HCT116 (cell line): ENCODE results near the gene SH3BP1. TPM values are rescaled to one million over a fixed set of nuclear protein-coding genes. Genes with fewer than 3 reads are reported as not detected.

ENCODE experiments used
- ATAC-seq: fragments of 200-7000 bp; cut with Tn5 transposase; 2 replicates; pipeline ENCODE4 v1.9.1; 2020; ENCODE audit warnings: mild to moderate bottlenecking, moderate library complexity
- BruUV-seq: library from RNA; stranded (reverse); fragments of 400-500 nt; replicated peaks from 2 replicates; lab custom pipeline; 2021; lab: Mats Ljungman, UMichigan
- CTCF ChIA-PET: fragments of 300-600 bp; sonication (Branson Sonifier 250); formaldehyde crosslinking; loops from one replicate; lab custom pipeline; 2021; ENCODE audit warnings: antibody characterized with exemption; lab: Charles Lee
- POLR2A ChIA-PET: fragments of 300-600, 350-600 bp; sonication (Branson Sonifier 250); formaldehyde crosslinking; loops from one replicate; lab custom pipeline; 2021; ENCODE audit warnings: antibody characterized with exemption; lab: Charles Lee
- RAD21 ChIA-PET, 2 experiments: fragments of 300-600 bp; sonication (Branson Sonifier 250); formaldehyde crosslinking; loops; one replicate each; lab custom pipeline; 2023; ENCODE audit warnings: low total read pairs in 2 of 2; ENCODE audit not compliant: uncharacterized antibody in 2 of 2, unreplicated experiment in 2 of 2, low non-redundant PET in 1 of 2; lab: Charles Lee
- DNase-seq: peaks from one replicate; pipeline ENCODE4 v3.0.0-alpha.2; 2010; ENCODE audit warnings: low read depth, low spot score
- H2AFZ ChIP-seq: fragments of 200-600 bp; shearing (Covaris generic), sonication (generic); 2 replicates; pipeline ENCODE4 v1.6.1; 2017; ENCODE audit warnings: low read depth, mixed run types, mixed read lengths, antibody characterized with exemption, low read length; ENCODE audit not compliant: poor library complexity, severe bottlenecking
- H3K27ac ChIP-seq: 2 replicates; pipeline ENCODE4 v1.5.1; 2012; ENCODE audit warnings: low read depth, low read length
- H3K27me3 ChIP-seq: fragments of 200-600 bp; sonication (generic); 2 replicates; pipeline ENCODE4 v1.6.1; 2016; ENCODE audit warnings: mixed run types, low read length, mixed read lengths; ENCODE audit not compliant: insufficient read depth
- H3K36me3 ChIP-seq, 2 experiments: fragments of 200-500 bp in 1 of 2; fragments of 200-600 bp in 1 of 2; sonication (Bioruptor generic) in 1 of 2; sonication (generic) in 1 of 2; 2 replicates each; pipeline versions ENCODE4 v1.5.1 to v1.6.1; 2014 to 2016; ENCODE audit warnings: low read length in 2 of 2, inconsistent platforms in 1 of 2, mixed read lengths in 1 of 2, mixed run types in 1 of 2; ENCODE audit not compliant: insufficient read depth in 2 of 2, control insufficient read depth in 1 of 2
- H3K4me1 ChIP-seq, 2 experiments: fragments of 200-600 bp in 1 of 2; sonication (generic) in 1 of 2; 2 replicates each; pipeline versions ENCODE4 v1.5.1 to v1.6.1; 2012 to 2017; ENCODE audit warnings: low read length in 2 of 2, inconsistent platforms in 1 of 2, mild to moderate bottlenecking in 1 of 2, mixed read lengths in 1 of 2, mixed run types in 1 of 2, moderate library complexity in 1 of 2; ENCODE audit not compliant: insufficient read depth in 2 of 2, control insufficient read depth in 1 of 2
- H3K4me2 ChIP-seq: fragments of 200-600 bp; sonication (generic); 2 replicates; pipeline ENCODE4 v1.6.1; 2017; ENCODE audit warnings: mixed run types, low read length, mixed read lengths
- H3K4me3 ChIP-seq, 2 experiments: fragments of 200-600 bp in 1 of 2; sonication (generic) in 1 of 2; replicated peaks in 1 of 2; 2 replicates each; pipeline ENCODE4 v1.5.1; 2011 to 2016; ENCODE audit warnings: low read length in 2 of 2, control low read depth in 1 of 2, low read depth in 1 of 2, mild to moderate bottlenecking in 1 of 2, mixed read lengths in 1 of 2, mixed run types in 1 of 2
- H3K79me2 ChIP-seq: fragments of 200-600 bp; sonication (generic); 2 replicates; pipeline ENCODE4 v1.6.1; 2017; ENCODE audit warnings: mild to moderate bottlenecking, mixed run types, low read length, moderate library complexity, mixed read lengths; ENCODE audit not compliant: insufficient read depth
- H3K9ac ChIP-seq: fragments of 200-600 bp; sonication (generic); 2 replicates; pipeline ENCODE4 v1.6.1; 2016; ENCODE audit warnings: low read length, mixed read lengths
- H3K9me2 ChIP-seq: fragments of 200-600 bp; sonication (generic), shearing (Covaris generic); 2 replicates; pipeline ENCODE4 v1.6.1; 2017; ENCODE audit warnings: mixed run types, mild to moderate bottlenecking, moderate library complexity; ENCODE audit not compliant: insufficient read depth
- H3K9me3 ChIP-seq, 2 experiments: fragments of 200-500 bp in 1 of 2; fragments of 200-600 bp in 1 of 2; sonication (Bioruptor generic) in 1 of 2; sonication (generic) in 1 of 2; 2 replicates each; pipeline ENCODE4 v1.6.1; 2014 to 2017; ENCODE audit warnings: low read length in 2 of 2, mixed read lengths in 2 of 2, inconsistent platforms in 1 of 2, low read depth in 1 of 2, mild to moderate bottlenecking in 1 of 2, mixed run types in 1 of 2, moderate library complexity in 1 of 2; ENCODE audit not compliant: control insufficient read depth in 1 of 2, insufficient read depth in 1 of 2
- H4K20me1 ChIP-seq: fragments of 200-600 bp; sonication (generic), shearing (Covaris generic); 2 replicates; pipeline ENCODE4 v1.6.1; 2017; ENCODE audit warnings: mixed run types, mild to moderate bottlenecking, moderate library complexity; ENCODE audit not compliant: insufficient read depth
- EGR1 ChIP-seq: IDR thresholded peaks from 2 replicates; pipeline ENCODE4 v1.6.1; 2012; ENCODE audit warnings: low read depth
- EZH2 ChIP-seq: fragments of 200-600 bp; sonication (generic); IDR thresholded peaks from 2 replicates; pipeline ENCODE4 v1.6.1; 2017; ENCODE audit warnings: antibody characterized with exemption, mixed run types
- MAX ChIP-seq: IDR thresholded peaks from 2 replicates; pipeline ENCODE4 v1.6.1; 2012
- POLR2A ChIP-seq: IDR thresholded peaks from 2 replicates; pipeline ENCODE4 v1.7.0; 2011; ENCODE audit warnings: borderline replicate concordance; ENCODE audit not compliant: insufficient read depth, insufficient read length; ENCODE audit errors: extremely low read depth
- REST ChIP-seq: IDR thresholded peaks from 2 replicates; pipeline ENCODE4 v1.6.1; 2012; ENCODE audit warnings: low read depth
- YY1 ChIP-seq: IDR thresholded peaks from 2 replicates; pipeline ENCODE4 v1.6.1; 2011; ENCODE audit warnings: low read length, low read depth, moderate library complexity, mild to moderate bottlenecking; ENCODE audit not compliant: insufficient replicate concordance; ENCODE audit errors: extremely low read depth
- ZNF274 ChIP-seq: fragments of 200-500 bp; sonication (Bioruptor generic); IDR thresholded peaks from 2 replicates; pipeline ENCODE4 v1.6.1; 2014; ENCODE audit warnings: mild to moderate bottlenecking, low read depth, low read length, inconsistent platforms
- intact Hi-C: fragments of 100-400 bp; cut with micrococcal nuclease; formaldehyde crosslinking; loops from 2 replicates; pipeline ENCODE4 v1.10.0; 2022
- total RNA-seq: library from RNA; stranded (reverse); gene quantifications from one replicate; pipeline ENCODE4 v1.2.1, GENCODE V29; 2021; ENCODE audit not compliant: unreplicated experiment

Gene SH3BP1
- total RNA-seq, 1 experiment from 2014 or later = 48.4 TPM

DNA sequence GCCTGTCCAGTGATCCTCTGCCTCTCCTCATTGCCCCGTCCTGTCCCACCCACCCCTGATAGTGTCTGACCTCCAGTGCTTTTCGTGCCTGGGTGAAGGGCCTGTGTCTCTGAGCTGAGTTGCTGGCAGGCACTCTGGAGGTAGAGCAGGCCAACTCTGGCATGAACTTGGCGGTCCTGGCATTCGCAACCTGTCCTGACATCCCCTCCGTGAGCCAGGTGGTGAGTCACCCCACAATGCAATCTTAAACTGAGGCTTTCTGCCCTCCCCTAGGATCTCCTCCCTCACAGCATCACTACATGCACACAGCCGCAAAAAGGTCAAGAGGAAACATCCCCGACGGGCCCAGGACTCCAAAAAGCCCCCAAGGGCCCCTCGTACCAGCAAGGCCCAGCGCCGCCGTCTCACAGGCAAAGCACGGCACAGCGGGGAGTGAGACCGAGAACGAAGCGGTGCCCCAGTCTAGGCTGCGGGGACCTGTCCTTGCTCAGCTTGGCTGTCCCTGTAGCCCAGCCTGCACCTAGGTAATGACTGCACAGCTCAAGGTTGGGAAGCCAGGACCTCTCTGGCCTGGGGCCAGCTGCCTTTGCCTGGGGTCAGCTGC, 51.5 kb downstream of the SH3BP1 start:
- Histone ChIP-seq H3K4me1 (peaks cover 23 to 34% of the 10 kb centered on the region in 2 experiments), H3K4me3 (no peak overlapping the region), H3K79me2 (peaks cover 28% of the 10 kb centered on the region), H3K27me3 (no peaks in the 10 kb centered on the region), H3K36me3 (peaks cover 10 to 40% of the 10 kb centered on the region in 2 experiments; a peak in 3 of 4 replicates), H3K4me2 (no peak overlapping the region), H3K9me2 (no peaks in the 10 kb centered on the region), H4K20me1 (peaks cover 4% of the 10 kb centered on the region; the same call in 1 of the 2 replicates), H3K27ac (no peak overlapping the region), H3K9me3 (no peaks in the 10 kb centered on the region), H2AFZ (no peak overlapping the region), H3K9ac (no peak overlapping the region)
- ATAC-seq = no peak
- no peak for DNase-seq
- TF ChIP-seq REST = no peak
- no peak for TF ChIP-seq EGR1
- no peak for TF ChIP-seq EZH2
- no peak for TF ChIP-seq POLR2A
- no peak for TF ChIP-seq MAX
- no peak for TF ChIP-seq YY1
- TF ChIP-seq ZNF274 = no peak
- BruUV-seq = no TSS peak
- ChIA-PET CTCF (no interaction called here), POLR2A (no interaction called here), RAD21 (no interaction called here)
- intact Hi-C loops = no loop called here
